ENCODE measurements around the gene IER2. TPM values are rescaled to one million over a fixed set of nuclear protein-coding genes. Genes with fewer than 3 reads are reported as not detected.
A peak's percentile ranks its signal among the peaks of the same experiment; 100 is the strongest.
"Not testable (repeated sequence)": the region's sequence is repeated elsewhere in the genome, so short reads cannot be mapped to it uniquely, and the experiment has no call there.

Gene IER2
- total RNA-seq, 1 donor from 2014 or later, result 229 TPM

GRCh38 chr19:13162724-13163608 is 12.8 kb downstream of the IER2 start:
- peak; percentile 99 for DNase-seq (ENCODE audit: low spot score)

- DNase-seq (ENCODE audit: low spot score), result peak; percentile 92
Measured at GRCh38 chr19:13163609-13164342, 13.6 kb downstream of the IER2 start.

GRCh38 chr19:13164343-13165161 is 14.3 kb downstream of the IER2 start:
- no peak for DNase-seq (ENCODE audit: low spot score)

DNA sequence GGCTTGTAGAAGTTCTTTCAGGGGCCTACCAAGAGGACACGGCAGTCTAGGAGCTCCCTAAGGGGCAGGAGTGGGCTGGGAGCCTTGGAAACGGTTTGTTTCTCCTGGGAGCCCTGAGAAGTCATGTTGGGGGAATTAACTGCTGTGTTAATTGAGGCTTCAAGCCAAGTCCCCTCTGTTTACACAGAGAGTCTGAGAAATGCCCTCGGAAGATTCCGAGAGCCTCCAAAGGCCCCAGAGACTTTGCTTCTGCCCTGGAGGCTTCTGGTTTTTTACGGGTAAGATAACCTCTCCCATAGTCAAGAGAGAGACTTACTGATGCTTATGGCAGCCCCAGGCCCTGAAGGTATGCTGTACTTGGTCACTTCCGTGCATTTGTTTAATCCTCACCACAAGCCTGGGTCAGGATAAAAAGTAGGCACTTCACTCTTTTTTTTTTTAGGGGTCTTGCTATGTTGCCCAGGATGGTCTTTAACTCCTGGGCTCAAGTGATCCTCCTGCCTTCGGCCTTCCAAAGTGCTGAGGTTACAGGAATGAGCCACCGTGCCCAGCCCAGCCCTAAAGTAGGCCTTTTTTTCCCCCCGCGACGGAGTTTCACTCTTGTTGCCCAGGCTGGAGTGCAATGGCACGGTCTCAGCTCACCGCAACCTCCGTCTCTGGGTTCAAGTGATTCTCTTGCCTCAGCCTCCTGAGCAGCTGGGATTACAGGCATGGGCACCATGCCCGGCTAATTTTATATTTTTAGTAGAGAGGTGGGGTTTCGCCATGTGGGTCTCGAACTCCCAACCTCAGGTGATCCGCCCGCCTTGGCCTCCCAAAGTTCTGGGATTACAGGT is 15.2 kb downstream of the IER2 start:
- no peak for DNase-seq (ENCODE audit: low spot score)

DNA sequence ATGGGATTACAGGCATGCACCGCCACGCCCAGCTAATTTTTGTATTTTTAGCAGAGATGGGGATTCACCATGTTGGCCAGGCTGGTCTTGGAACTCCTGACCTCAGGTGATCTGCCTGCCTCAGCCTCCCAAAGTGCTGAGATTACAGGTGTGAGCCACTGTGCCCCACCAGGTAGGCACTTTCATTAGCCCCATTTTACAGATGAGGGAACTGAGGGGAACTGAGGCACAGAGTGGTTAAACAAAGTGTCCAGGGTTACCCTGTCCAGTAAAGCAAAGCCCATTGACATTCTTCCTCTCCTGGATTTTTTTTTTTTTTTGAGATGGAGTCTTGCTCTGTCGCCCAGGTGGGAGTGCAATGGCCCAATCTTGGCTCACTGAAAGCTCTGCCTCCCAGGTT is 15.9 kb downstream of the IER2 start:
- not testable (repeated sequence) for DNase-seq (ENCODE audit: low spot score)

DNA sequence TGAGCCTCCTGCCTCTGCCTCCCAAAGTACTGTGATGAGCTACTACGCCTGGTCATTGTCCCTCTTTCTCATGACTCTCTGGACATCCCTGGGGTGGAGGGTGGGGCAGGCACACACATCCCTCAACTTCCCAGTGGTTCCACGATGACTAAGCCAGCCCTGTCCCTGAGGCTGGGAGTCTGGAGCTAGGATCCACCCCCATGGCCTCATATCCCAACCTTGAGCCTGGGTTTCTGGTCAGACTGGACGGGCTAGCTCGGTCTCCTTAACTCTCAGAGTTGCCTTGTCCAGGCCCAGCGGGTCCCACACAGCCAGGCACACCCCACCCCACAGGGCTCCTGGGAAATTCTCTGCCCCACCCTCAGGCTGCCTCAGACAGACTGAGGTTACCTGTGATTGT is 19.6 kb downstream of the IER2 start:
- DNase-seq (ENCODE audit: low spot score), result no peak

DNA sequence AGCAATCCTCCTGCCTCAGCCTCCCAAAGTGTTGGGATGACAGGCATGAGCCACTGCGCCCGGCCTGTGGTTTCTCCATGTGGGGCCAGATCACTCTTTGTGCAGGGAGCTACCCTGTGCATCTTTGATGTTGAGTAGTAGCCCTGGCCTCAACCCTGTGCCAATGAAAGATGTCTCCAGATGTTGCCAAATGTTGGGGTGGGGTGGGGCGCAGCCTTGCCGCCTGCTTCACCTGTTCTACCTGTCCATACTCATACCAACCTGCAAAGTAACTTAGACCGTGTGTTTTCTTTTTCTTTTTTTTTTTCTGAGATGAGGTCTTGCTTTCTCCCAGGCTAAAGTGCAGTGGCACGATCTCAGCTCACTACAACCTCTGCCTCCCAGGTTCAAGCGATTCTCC is 20.9 kb downstream of the IER2 start:
- DNase-seq (ENCODE audit: low spot score), result no peak

DNA sequence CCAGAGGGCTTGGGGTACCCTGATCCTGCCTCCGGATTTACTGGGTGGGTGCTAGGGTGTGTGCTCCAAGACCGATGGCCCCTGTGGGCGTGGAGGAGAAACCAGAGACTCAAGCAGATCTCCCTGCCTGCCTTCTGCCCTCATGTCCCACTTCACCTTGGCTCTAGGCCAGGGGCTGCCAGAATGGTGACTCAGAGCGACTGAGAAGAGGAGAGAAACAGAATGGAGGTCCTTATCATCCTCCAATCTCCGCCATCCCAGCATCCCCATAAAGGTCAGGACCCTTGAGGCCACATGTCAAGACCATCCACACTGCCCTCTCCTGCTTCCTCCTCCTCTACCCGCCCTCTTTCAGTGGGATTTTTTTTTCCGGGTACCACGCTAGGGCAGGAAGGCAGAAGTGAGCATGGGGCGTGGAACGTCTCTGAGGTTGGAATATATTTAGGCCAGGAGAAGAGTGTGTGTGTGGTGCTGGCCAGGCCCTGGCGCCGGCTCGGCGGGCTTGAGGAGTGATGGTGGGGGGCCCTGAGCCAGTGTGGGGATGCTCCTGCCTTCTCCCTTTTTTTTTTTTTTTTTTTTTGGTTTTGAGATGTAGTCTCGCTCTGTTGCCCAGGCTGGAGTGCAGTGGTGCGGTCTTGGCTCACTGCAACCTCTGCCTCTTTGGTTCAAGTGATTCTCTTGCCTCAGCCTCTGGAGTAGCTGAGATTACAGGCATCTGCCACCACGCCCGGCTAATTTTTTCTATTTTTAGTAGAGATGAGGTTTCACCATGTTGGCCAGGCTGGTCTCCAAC is 22.3 kb downstream of the IER2 start:
- DNase-seq (ENCODE audit: low spot score), result peak; percentile 93

DNA sequence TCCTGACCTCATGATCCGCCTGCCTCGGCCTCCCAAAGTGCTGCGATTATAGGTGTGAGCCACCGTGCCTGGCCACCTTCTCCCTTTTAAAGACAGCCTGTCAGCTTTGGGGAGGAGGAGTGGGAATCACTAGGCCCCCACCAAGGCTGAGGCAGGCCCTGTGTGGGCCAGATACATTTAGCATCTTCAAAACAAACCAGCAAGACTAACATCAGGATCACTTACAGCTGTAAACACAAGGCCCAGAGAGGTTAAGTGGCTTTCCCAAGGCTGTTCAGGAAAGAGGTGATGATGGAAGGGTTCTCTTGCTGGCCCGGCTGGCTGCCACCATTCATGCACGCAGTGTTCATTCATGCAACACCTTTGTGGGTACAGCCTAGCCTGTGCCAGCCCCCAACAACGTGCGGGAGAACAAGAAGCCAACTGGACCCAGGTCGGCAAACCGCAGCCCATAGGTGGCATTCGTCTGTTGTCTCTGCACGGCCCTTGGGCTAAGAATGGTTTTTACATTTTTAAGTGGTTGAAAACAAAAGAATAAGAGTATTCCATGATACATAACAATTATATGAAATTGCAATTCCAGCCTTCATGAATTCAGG is 23.0 kb downstream of the IER2 start:
- no peak for DNase-seq (ENCODE audit: low spot score)

- no peak for DNase-seq (ENCODE audit: low spot score)
Measured at GRCh38 chr19:13176345-13176744, 26.1 kb downstream of the IER2 start.

DNA sequence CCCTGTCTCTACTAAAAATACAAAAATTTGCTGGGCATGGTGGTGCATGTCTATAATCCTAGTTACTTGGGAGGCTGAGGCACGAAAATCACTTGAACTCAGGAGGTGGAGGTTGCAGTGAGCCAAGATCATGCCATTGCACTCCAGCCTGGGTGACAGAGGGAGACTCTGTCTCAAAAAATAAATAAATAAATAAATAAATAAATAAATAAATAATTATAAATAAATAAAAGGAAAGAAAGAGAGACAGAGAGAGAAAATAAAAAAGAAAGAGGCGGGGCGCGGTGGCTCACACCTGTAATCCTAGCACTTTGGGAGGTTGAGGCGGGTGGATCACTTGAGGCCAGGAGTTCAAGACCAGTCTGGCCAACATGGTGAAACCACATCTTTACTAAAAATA is 27.4 kb downstream of the IER2 start:
- not testable (repeated sequence) for DNase-seq (ENCODE audit: low spot score)

GRCh38 chr19:13178291-13178690 is 28.1 kb downstream of the IER2 start:
- not testable (repeated sequence) for DNase-seq (ENCODE audit: low spot score)

- no peak for DNase-seq (ENCODE audit: low spot score)
Measured at GRCh38 chr19:13181747-13182388, 31.7 kb downstream of the IER2 start.

DNA sequence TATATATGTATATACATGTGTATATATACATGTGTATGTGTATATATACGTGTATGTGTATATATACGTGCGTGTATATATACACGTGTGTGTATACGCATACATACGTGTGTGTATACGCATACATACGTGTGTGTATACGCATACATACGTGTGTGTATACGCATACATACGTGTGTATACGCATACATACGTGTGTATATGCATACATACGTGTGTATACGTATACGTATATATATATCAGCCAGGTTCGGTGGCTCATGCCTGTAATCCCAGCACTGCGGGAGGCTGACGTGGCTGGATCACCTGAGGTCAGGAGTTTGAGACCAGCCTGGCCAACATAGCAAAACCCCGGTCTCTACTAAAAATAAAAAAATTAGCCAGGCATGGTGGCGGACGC is 34.7 kb downstream of the IER2 start:
- DNase-seq (ENCODE audit: low spot score), result not testable (repeated sequence)

DNA sequence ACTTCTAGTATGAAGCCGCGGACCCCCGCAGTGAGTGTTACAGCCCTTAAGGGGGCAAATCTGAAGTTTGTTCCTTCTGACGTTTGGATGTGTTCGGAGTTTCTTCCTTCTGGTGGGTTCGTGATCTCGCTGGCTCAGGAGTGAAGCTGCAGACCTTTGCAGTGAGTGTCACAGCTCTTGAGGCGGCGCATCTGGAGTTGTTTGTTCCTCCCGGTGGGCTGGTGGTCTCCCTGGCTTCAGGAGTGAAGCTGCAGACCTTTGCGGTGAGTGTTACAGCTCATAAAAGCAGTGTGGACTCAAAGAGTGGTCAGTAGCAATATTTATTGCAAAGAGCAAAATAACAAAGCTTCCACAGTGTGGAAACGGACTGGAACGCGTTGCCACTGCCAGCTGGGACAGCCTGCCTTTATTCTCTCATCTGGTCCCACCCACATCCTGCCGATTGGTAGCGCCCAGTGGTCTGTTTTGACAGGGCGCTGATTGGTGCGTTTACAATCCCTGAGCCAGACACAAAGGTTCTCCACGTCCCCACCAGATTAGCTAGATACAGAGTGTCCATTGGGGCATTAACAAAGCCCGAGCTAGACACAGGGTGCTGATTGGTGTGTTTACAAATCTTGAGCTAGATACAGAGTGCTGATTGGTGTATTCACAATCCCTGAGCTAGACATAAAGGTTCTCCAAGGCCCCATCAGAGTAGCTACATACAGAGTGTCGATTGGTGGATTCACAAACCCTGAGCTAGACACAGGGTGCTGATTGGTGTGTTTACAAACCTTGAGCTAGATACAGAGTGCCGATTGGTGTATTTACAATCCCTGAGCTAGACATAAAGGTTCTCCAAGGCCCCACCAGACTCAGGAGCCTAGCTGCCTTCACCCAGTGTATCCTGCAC is 35.8 kb downstream of the IER2 start:
- not testable (repeated sequence) for DNase-seq (ENCODE audit: low spot score)

DNA sequence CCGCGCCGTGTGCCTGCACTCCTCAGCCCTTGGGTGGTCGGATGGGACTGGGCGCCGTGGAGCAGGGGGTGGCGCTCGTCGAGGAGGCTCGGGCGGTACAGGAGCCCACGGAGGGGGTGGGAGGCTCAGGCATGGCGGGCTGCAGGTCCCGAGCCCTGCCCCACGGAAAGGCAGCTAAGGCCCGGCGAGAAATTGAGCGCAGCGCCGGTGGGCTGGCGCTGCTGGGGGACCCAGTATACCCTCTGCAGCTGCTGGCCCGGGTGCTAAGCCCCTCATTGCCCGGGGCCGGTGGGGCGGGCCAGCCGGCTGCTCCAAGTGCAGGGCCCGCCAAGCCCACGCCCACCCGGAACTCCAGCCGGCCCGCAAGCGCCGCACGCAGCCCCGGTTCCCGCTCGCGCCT is 36.5 kb downstream of the IER2 start:
- DNase-seq (ENCODE audit: low spot score), result not testable (repeated sequence)

GRCh38 chr19:13187419-13187818 is 37.2 kb downstream of the IER2 start:
- no peak for DNase-seq (ENCODE audit: low spot score)

DNA sequence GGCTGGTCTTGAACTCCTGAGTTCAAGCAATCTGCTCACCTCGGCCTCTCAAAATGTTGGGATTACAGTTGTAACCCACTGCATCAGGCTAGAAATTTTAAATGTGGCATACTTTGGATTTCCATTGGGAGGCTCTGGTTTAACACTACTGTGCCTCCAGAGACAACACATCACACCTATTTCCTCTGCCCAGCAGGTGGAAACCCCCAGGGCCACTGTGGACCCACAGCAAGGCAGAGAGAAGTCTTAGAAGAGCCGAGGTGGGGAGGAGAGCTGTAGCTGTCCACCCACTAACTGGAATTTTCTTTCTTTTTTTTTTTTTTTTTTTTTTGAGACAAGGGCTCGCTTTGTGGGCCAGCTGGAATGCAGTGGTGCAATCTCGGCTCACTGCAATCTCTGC is 39.4 kb downstream of the IER2 start:
- DNase-seq (ENCODE audit: low spot score), result no peak

All from mesenteric fat pad (tissue), 1 donor.